A673 (cell line): ENCODE results near the gene DTNA.

Experiments used
- EZH2 ChIP-seq: fragments of 200-600 bp; sonication (generic); IDR thresholded peaks from 2 replicates; pipeline ENCODE4 v1.6.1; 2017; ENCODE audit warnings: borderline replicate concordance, low read depth, mild to moderate bottlenecking, mixed read lengths, antibody characterized with exemption, low read length; ENCODE audit not compliant: poor library complexity, severe bottlenecking
- TF ChIP-seq, protein P1 (sequence below): fragments of 300-800, 200-600 bp; sonication (generic); conservative IDR thresholded peaks from 2 replicates; pipeline ENCODE4 v1.5.1; 2017; ENCODE audit warnings: low read depth, mild to moderate bottlenecking, antibody characterized with exemption, low read length, moderate library complexity, mixed read lengths

DNA sequence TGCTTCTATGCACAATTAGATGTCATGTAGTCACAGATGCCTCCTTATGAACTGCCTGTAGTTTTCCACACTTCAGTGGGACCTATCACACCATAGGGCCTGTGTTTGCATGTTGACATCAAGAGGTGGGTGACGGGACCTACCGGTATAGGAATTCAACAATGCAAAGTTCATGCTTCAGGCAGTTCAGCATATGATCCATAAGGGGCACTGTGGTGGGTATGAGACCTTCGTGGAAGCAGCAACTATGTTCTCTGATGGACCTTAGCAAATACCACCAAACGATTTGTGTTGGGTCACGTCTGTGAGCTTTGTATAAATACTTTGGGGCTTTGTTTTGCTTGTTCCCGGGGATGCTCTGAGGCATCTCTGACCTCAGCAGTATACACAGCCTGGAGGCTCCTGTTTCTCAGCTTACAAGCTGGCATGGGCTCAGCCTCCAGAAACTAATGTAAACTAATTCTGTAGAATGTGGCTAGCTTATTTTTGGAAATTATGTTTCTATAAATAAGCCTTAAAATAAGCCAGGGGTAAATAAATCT lies 111.6 kb downstream of the DTNA start:
- TF ChIP-seq, protein P1, sequence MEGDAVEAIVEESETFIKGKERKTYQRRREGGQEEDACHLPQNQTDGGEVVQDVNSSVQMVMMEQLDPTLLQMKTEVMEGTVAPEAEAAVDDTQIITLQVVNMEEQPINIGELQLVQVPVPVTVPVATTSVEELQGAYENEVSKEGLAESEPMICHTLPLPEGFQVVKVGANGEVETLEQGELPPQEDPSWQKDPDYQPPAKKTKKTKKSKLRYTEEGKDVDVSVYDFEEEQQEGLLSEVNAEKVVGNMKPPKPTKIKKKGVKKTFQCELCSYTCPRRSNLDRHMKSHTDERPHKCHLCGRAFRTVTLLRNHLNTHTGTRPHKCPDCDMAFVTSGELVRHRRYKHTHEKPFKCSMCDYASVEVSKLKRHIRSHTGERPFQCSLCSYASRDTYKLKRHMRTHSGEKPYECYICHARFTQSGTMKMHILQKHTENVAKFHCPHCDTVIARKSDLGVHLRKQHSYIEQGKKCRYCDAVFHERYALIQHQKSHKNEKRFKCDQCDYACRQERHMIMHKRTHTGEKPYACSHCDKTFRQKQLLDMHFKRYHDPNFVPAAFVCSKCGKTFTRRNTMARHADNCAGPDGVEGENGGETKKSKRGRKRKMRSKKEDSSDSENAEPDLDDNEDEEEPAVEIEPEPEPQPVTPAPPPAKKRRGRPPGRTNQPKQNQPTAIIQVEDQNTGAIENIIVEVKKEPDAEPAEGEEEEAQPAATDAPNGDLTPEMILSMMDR: peak; percentile 30
- TF ChIP-seq EZH2: no peak
